ENCODE measurements around the gene ITGB3.

DNA sequence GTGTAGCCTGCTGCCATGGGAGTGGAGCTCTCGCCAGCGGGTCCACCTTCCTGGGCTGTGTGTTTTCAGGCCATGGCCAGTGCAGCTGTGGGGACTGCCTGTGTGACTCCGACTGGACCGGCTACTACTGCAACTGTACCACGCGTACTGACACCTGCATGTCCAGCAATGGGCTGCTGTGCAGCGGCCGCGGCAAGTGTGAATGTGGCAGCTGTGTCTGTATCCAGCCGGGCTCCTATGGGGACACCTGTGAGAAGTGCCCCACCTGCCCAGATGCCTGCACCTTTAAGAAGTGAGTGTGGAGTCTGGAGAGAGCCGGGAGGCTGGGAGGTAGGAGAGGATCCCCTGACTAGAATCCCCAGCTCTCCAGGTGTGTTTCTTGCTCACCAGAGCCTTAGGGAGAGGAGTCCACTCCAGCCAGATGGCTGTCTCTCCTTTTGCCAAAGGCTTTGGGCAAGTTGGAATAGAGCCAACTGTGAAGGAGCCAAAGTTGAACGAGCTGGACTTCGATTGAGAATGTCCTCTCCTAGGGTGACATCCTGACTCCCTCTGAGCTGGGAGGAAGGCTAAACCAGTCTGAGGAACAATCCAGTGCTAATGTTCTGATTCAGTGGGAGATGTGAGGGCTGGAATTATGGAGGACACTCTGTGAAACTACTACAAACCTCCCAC lies 45.7 kb downstream of the ITGB3 start:
- TF ChIP-seq POLR2A (IDR thresholded peaks at IDR 0.05; ENCODE audit: low read depth, low read length) (no peak), POLR2AphosphoS5 (IDR thresholded peaks at IDR 0.05; ENCODE audit: low read depth, low read length) (no peak), SPI1 (IDR thresholded peaks at IDR 0.05; ENCODE audit: low read depth, low read length) (no peak), TAF1 (IDR thresholded peaks at IDR 0.05; ENCODE audit: low read depth, low read length) (no peak), POU2F2 (IDR thresholded peaks at IDR 0.05; ENCODE audit: low read depth, low read length) (no peak)

Data from GM12891 (cell line).